ENCODE results near the gene ASPHD1. TPM values are rescaled to one million over a fixed set of nuclear protein-coding genes. Genes with fewer than 3 reads are reported as not detected.
A peak's percentile ranks its signal among the peaks of the same experiment; 100 is the strongest.

ASPHD1 gene
- total RNA-seq, 1 donor from 2014 or later: not detected

DNA sequence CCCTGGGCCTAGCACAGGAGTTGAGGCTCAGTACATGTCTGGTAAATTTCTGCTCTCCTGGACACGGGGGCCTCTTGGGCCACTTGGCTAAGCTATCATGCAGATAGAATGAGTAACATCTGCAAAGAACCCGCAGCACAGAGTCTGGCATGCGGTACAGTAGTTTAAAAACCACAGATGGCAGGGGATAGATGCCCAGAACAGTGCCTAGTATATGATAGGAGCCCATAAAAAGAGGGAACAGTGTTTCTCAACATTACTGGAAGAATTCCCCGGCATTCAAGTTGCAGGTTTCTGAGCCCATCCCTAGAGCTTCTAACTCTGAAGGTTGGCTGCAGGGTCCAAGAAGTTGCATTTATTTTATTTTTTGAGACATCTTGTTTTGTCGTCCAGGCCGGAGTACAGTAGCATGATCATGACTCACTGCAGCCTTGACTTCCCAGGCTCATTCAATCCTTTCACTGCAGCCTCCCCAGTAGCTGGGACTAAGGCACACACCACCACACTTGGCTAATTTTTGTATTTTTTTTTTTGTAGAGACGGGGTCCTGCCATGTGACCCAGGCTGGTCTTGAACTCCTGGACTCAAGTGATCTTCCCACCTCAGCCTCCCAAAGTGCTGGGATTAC is 43.0 kb upstream of the ASPHD1 start:
- no peak overlapping the region for H3K27ac Mint-ChIP-seq
- intact Hi-C loops (cut with micrococcal nuclease): no loop called here
- H3K9me3 Mint-ChIP-seq: no peaks in the 10 kb centered on the region
- POLR2A ChIA-PET: interaction anchor here (0.6 to 0.7 kb wide), 2 partner anchors 28 to 31 kb away, joined by 3 to 4 read pairs; no protein-coding TSS in a partner anchor
- DNase-seq (no peak), ATAC-seq (ENCODE audit: low read depth) (no peak)
- H3K4me3 Mint-ChIP-seq: no peak overlapping the region
- peaks cover 15% of the 10 kb centered on the region for H3K4me1 Mint-ChIP-seq
- no peaks in the 10 kb centered on the region for H3K27me3 Mint-ChIP-seq
- peaks cover 33% of the 10 kb centered on the region for H3K36me3 Mint-ChIP-seq (ENCODE audit: low read depth)
- CTCF ChIA-PET: interaction anchor here (1.2 kb wide), 1 partner anchor 9 kb away, joined by 3 read pairs; no protein-coding TSS in a partner anchor
- TF ChIP-seq, protein P1, sequence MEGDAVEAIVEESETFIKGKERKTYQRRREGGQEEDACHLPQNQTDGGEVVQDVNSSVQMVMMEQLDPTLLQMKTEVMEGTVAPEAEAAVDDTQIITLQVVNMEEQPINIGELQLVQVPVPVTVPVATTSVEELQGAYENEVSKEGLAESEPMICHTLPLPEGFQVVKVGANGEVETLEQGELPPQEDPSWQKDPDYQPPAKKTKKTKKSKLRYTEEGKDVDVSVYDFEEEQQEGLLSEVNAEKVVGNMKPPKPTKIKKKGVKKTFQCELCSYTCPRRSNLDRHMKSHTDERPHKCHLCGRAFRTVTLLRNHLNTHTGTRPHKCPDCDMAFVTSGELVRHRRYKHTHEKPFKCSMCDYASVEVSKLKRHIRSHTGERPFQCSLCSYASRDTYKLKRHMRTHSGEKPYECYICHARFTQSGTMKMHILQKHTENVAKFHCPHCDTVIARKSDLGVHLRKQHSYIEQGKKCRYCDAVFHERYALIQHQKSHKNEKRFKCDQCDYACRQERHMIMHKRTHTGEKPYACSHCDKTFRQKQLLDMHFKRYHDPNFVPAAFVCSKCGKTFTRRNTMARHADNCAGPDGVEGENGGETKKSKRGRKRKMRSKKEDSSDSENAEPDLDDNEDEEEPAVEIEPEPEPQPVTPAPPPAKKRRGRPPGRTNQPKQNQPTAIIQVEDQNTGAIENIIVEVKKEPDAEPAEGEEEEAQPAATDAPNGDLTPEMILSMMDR (IDR thresholded peaks at IDR 0.05): no peak

DNA sequence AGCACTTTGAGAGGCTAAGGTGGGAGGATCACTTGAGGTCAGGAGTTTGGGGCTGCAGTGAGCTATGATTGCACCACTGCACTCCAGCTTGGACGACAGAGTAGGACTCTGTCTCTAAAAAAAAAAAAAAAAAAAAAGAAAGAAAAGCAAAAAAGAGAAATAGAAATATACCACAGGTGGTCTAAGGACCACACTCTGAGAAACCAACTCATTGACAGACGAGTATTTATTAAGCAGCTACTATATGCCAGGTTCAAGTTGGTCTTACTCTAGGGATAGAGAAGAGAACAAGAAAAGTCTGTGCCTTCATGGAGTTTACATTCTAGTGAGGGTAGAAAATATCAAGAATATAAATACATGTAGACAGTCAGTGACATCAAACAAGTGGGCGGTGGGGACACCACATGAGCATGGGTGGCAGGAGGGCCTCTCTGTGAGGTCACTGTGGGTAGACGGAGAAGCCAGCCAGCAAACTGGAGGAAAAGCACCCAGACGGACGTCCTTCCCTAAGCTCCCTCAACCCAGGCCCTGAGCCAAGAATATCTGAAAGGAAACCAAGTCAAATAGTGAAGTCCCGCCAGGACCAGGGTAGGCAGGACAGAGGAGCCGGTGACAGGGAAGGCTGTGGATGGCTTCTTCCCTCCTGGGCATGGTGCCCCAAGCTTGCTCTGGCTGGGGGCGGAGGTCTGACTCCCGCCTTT is 42.0 kb upstream of the ASPHD1 start:
- no peak for DNase-seq
- H3K4me3 Mint-ChIP-seq: no peak overlapping the region
- intact Hi-C loops (cut with micrococcal nuclease): no loop called here
- ChIA-PET POLR2A (interaction anchor here (0.6 to 0.7 kb wide), 4 partner anchors 27 to 53 kb away, joined by 3 to 10 read pairs (median 5); no protein-coding TSS in a partner anchor), CTCF (no interaction called here)
- H3K27me3 Mint-ChIP-seq: no peaks in the 10 kb centered on the region
- no peak for ATAC-seq (ENCODE audit: low read depth)
- H3K4me1 Mint-ChIP-seq: peaks cover 22% of the 10 kb centered on the region
- TF ChIP-seq, protein P1 (IDR thresholded peaks at IDR 0.05): no peak
- no peak overlapping the region for H3K27ac Mint-ChIP-seq
- peaks cover 37% of the 10 kb centered on the region for H3K36me3 Mint-ChIP-seq (ENCODE audit: low read depth)
- H3K9me3 Mint-ChIP-seq: no peaks in the 10 kb centered on the region

DNA sequence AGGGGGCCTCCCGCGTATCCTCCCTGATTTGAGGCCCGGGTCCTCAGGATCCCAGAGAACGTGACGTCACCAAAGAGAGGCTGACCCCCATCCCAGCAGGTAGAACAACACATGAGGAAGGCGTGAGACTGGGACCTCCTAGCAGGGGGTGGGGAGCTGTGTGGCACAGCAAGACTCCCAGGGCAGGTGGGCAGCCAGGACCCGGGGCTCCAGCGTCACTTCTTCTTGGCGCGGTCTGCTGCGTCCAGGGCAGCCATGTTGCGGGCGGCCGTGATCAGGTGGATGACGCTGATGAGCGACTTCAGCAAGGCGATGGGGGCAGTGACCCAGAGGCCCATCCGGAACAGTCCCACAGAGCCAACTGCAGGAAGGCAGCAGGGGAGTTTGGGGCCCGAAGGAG is 41.3 kb upstream of the ASPHD1 start:
- peaks cover 37% of the 10 kb centered on the region for H3K36me3 Mint-ChIP-seq (ENCODE audit: low read depth)
- DNase-seq (no peak), ATAC-seq (ENCODE audit: low read depth) (no peak)
- no peak overlapping the region for H3K27ac Mint-ChIP-seq
- H3K9me3 Mint-ChIP-seq: no peaks in the 10 kb centered on the region
- TF ChIP-seq, protein P1 (IDR thresholded peaks at IDR 0.05): no peak
- H3K27me3 Mint-ChIP-seq: no peaks in the 10 kb centered on the region
- H3K4me3 Mint-ChIP-seq: no peak overlapping the region
- peaks cover 24% of the 10 kb centered on the region for H3K4me1 Mint-ChIP-seq
- ChIA-PET CTCF (no interaction called here), POLR2A (no interaction called here)
- intact Hi-C loops (cut with micrococcal nuclease): no loop called here

DNA sequence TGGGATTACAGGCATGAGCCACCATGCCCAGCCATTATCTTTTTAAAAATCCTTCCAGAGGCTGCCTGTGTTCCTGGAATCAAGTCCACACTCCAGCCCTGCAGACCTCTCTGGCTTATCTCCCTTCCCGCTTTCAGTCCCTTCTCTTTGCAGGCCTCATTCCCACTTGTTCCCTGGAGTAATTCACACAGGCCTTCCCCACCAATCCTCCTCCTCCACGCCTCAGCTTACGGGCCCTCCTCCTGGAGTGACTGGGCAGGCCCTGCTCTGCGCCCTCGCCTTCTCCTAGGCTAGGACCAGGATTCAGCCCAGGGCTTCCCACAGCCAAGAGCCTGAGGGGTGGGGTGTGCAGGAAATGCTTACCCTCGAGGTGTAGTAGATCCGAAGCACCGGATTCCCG is 40.1 kb upstream of the ASPHD1 start:
- H3K4me1 Mint-ChIP-seq: peaks cover 24% of the 10 kb centered on the region
- CTCF ChIA-PET: no interaction called here
- POLR2A ChIA-PET: no interaction called here
- H3K9me3 Mint-ChIP-seq: no peaks in the 10 kb centered on the region
- H3K36me3 Mint-ChIP-seq (ENCODE audit: low read depth): peaks cover 37% of the 10 kb centered on the region
- DNase-seq (no peak), ATAC-seq (ENCODE audit: low read depth) (no peak)
- H3K27ac Mint-ChIP-seq: no peak overlapping the region
- H3K27me3 Mint-ChIP-seq: no peaks in the 10 kb centered on the region
- TF ChIP-seq, protein P1 (IDR thresholded peaks at IDR 0.05): no peak
- intact Hi-C loops (cut with micrococcal nuclease): no loop called here
- H3K4me3 Mint-ChIP-seq: no peak overlapping the region

DNA sequence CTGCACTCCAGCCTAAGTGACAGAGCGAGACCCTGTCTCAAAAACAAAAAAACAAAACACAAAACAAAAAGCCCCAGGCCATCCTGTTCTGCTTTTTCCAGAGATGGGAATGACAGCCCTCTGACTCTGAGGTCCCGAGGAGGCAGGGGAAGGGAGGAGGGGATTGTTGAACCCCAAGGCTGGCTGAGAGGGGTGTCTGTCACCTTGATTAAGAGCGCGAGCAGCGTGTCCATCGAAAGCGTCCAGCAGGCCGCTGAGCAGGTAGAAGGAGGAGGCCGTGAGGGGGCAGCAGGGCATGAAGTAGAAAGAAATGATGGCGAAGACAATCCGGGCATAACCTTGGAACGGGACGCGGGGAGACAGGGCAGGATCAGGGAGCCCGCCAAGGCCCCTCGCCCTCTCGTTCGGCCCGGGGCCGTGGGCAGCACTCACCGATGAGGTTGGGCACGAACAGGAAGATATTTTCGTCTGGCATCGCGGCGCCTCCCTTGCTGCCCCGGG is 37.9 kb upstream of the ASPHD1 start:
- peaks cover 24% of the 10 kb centered on the region for H3K4me1 Mint-ChIP-seq
- H3K27me3 Mint-ChIP-seq: peaks cover 2% of the 10 kb centered on the region
- no peak for ATAC-seq (ENCODE audit: low read depth)
- peak overlapping the region; percentile 94 for H3K4me3 Mint-ChIP-seq
- POLR2A ChIA-PET: interaction anchor here (1.5 kb wide), 1 partner anchor 133 kb away, joined by 5 read pairs; the partner anchor contains the start of gene HIRIP3
- no peak for DNase-seq
- peaks cover 35% of the 10 kb centered on the region for H3K36me3 Mint-ChIP-seq (ENCODE audit: low read depth)
- TF ChIP-seq, protein P1 (IDR thresholded peaks at IDR 0.05): no peak
- intact Hi-C loops (cut with micrococcal nuclease): loop anchor here (2.0 kb wide), 2 partner anchors 14 to 142 kb away; no protein-coding TSS in a partner anchor
- H3K27ac Mint-ChIP-seq: peak overlapping the region; percentile 83
- CTCF ChIA-PET: no interaction called here
- H3K9me3 Mint-ChIP-seq: no peaks in the 10 kb centered on the region

All from activated B cell treated with CpG ODN at 0.5 μM for 24 hours (primary cell).